Activated CD4-positive, alpha-beta T cell treated with anti-CD3 and anti-CD28 coated beads for 36 hours (primary cell): ENCODE measurements around the gene UNC13D. TPM values are rescaled to one million over a fixed set of nuclear protein-coding genes. Genes with fewer than 3 reads are reported as not detected.

ENCODE experiments used
- ATAC-seq: fragments of 200-7000 bp; cut with Tn5 transposase; one replicate; pipeline ENCODE4 v1.10.0; 2021; ENCODE audit warnings: mild to moderate bottlenecking, moderate library complexity
- CTCF ChIA-PET: fragments of 350-600 bp; sonication (Branson Sonifier 250); formaldehyde crosslinking; loops from one replicate; lab custom pipeline; 2021; ENCODE audit warnings: antibody characterized with exemption; lab: Charles Lee
- POLR2A ChIA-PET: fragments of 350-600 bp; sonication (Branson Sonifier 250); formaldehyde crosslinking; loops from one replicate; lab custom pipeline; 2021; ENCODE audit warnings: antibody characterized with exemption, inconsistent platforms; lab: Charles Lee
- DNase-seq: peaks from one replicate; pipeline ENCODE4 v3.0.0-alpha.2; 2020
- H3K27ac Mint-ChIP-seq: one replicate; pipeline ENCODE4 v1.8.0; 2021; ENCODE audit warnings: mixed read lengths
- H3K27me3 Mint-ChIP-seq: one replicate; pipeline ENCODE4 v1.8.0; 2021; ENCODE audit warnings: mixed read lengths
- H3K36me3 Mint-ChIP-seq: one replicate; pipeline ENCODE4 v1.8.0; 2021; ENCODE audit warnings: low read depth, mixed read lengths
- H3K4me1 Mint-ChIP-seq: one replicate; pipeline ENCODE4 v1.8.0; 2021; ENCODE audit warnings: mixed read lengths
- H3K4me3 Mint-ChIP-seq: one replicate; pipeline ENCODE4 v1.8.0; 2021; ENCODE audit warnings: mild to moderate bottlenecking, moderate library complexity, mixed read lengths
- H3K9me3 Mint-ChIP-seq: one replicate; pipeline ENCODE4 v1.8.0; 2021; ENCODE audit warnings: low read depth, mixed read lengths
- intact Hi-C, 2 experiments: fragments of 100-400 bp; cut with DNase I in 1 of 2; cut with micrococcal nuclease in 1 of 2; formaldehyde crosslinking; loops; one replicate each; pipeline versions ENCODE4 v1.14.2 to v1.15.1; 2022 to 2024; cut with DNase I, micrococcal nuclease
- total RNA-seq, 2 experiments: library from RNA; stranded (reverse); gene quantifications; one replicate each; pipeline ENCODE4 v1.2.3, GENCODE V29; 2021

Gene UNC13D
- total RNA-seq, 2 experiments from 2014 or later = 106 to 133 TPM

- H3K27ac Mint-ChIP-seq = peak overlapping the region; percentile 13
- intact Hi-C loops = no loop called here
- peaks cover 25% of the 10 kb centered on the region for H3K4me1 Mint-ChIP-seq
- H3K9me3 Mint-ChIP-seq = no peaks in the 10 kb centered on the region
- POLR2A ChIA-PET = no interaction called here
- peaks cover 23% of the 10 kb centered on the region for H3K36me3 Mint-ChIP-seq
- no peak for DNase-seq
- H3K27me3 Mint-ChIP-seq = no peaks in the 10 kb centered on the region
- no peak overlapping the region for H3K4me3 Mint-ChIP-seq
- peak; percentile 64 for ATAC-seq
- CTCF ChIA-PET = interaction anchor here (0.6 to 1.2 kb wide), 2 partner anchors 33 to 951 kb away, joined by 3 read pairs; no protein-coding TSS in a partner anchor
Observed at GRCh38 chr17:75793460-75793859, 50.7 kb downstream of the UNC13D start.

GRCh38 chr17:75791254-75791653 is 53.0 kb downstream of the UNC13D start:
- Mint-ChIP-seq H3K4me1 (peaks cover 42% of the 10 kb centered on the region), H3K9me3 (no peaks in the 10 kb centered on the region), H3K4me3 (no peak overlapping the region), H3K36me3 (peaks cover 19% of the 10 kb centered on the region), H3K27ac (no peak overlapping the region), H3K27me3 (no peaks in the 10 kb centered on the region)
- ChIA-PET POLR2A (interaction anchor here (0.7 to 0.9 kb wide), 2 partner anchors 15 to 42 kb away, joined by 3 to 4 read pairs; no protein-coding TSS in a partner anchor), CTCF (interaction anchor here (0.6 to 2.0 kb wide), 9 partner anchors 16 to 70 kb away, joined by 3 to 6 read pairs (median 4); no protein-coding TSS in a partner anchor)
- intact Hi-C loops = no loop called here
- ATAC-seq (no peak), DNase-seq (no peak)

- ChIA-PET CTCF (interaction anchor here (0.8 to 3.8 kb wide), 14 partner anchors 9 to 92 kb away, joined by 3 to 21 read pairs (median 4); partner anchors contain the start of gene GALK1), POLR2A (interaction anchor here (0.5 to 5.1 kb wide), 10 partner anchors 11 to 406 kb away, joined by 3 to 45 read pairs (median 4); partner anchors contain the start of gene GALK1)
- intact Hi-C loops = loop anchor here (1.0 to 10.0 kb wide), 8 partner anchors 42 to 942 kb away; partner anchors contain the start of genes ACOX1 (in 1 of the 2), GGA3 (in 1 of the 2), JMJD6 (in 1 of the 2) and METTL23 (in 1 of the 2)
- no peaks in the 10 kb centered on the region for H3K9me3 Mint-ChIP-seq
- peaks cover 10% of the 10 kb centered on the region for H3K36me3 Mint-ChIP-seq
- H3K27ac Mint-ChIP-seq = peak overlapping the region; percentile 100
- no peaks in the 10 kb centered on the region for H3K27me3 Mint-ChIP-seq
- DNase-seq = peak; percentile 95
- ATAC-seq = peak; percentile 47
- H3K4me3 Mint-ChIP-seq = peak overlapping the region; percentile 91
- peaks cover 49% of the 10 kb centered on the region for H3K4me1 Mint-ChIP-seq
Observed at GRCh38 chr17:75785016-75785890, 59.0 kb downstream of the UNC13D start.

GRCh38 chr17:75784473-75785015 is 59.7 kb downstream of the UNC13D start, which contains the start of gene UNK:
UNK (plus strand) TSS chr17:75784806; CDS start chr17:75784881, 75 bp downstream.
- peak within 1 kb of the TSS; percentile 100 for H3K27ac Mint-ChIP-seq
- H3K9me3 Mint-ChIP-seq = no peaks in the 10 kb centered on the region
- H3K27me3 Mint-ChIP-seq = peaks cover 1% of the 10 kb centered on the region
- ChIA-PET POLR2A (interaction anchor here (0.5 to 5.1 kb wide), 5 partner anchors 10 to 71 kb away, joined by 3 to 45 read pairs (median 4); partner anchors contain the start of gene WBP2), CTCF (interaction anchor here (0.7 to 3.2 kb wide), 8 partner anchors 8 to 152 kb away, joined by 3 to 16 read pairs (median 6); partner anchors contain the start of genes GALK1 and WBP2)
- DNase-seq (peak; percentile 97), ATAC-seq (peak; percentile 67)
- H3K4me3 Mint-ChIP-seq = peak within 1 kb of the TSS; percentile 91
- peaks cover 12% of the 10 kb centered on the region for H3K36me3 Mint-ChIP-seq
- intact Hi-C loops = loop anchor here (1.0 to 10.0 kb wide), 15 partner anchors 42 to 953 kb away; partner anchors contain the start of genes WBP2 (in 2 of the 2), ACOX1 (in 1 of the 2), FBF1 (in 1 of the 2) and FDXR (in 1 of the 2)
- peaks cover 55% of the 10 kb centered on the region for H3K4me1 Mint-ChIP-seq

GRCh38 chr17:75783803-75784472 is 60.3 kb downstream of the UNC13D start:
- CTCF ChIA-PET = interaction anchor here (0.6 to 2.2 kb wide), 17 partner anchors 8 to 480 kb away, joined by 3 to 13 read pairs (median 5); partner anchors contain the start of genes GALK1, RECQL5, SAP30BP and WBP2
- Mint-ChIP-seq H3K27ac (peak overlapping the region; percentile 100), H3K36me3 (peaks cover 14% of the 10 kb centered on the region), H3K4me1 (peaks cover 55% of the 10 kb centered on the region), H3K4me3 (peak overlapping the region; percentile 91), H3K9me3 (no peaks in the 10 kb centered on the region), H3K27me3 (peaks cover 1% of the 10 kb centered on the region)
- ATAC-seq = peak; percentile 5
- intact Hi-C loops = loop anchor here (1.0 to 10.0 kb wide), 13 partner anchors 43 to 953 kb away; partner anchors contain the start of genes FBF1 (in 1 of the 2), FDXR (in 1 of the 2), GGA3 (in 1 of the 2) and GRB2 (in 1 of the 2)
- peak; percentile 50 for DNase-seq
- POLR2A ChIA-PET = interaction anchor here (0.7 to 5.1 kb wide), 5 partner anchors 9 to 71 kb away, joined by 3 to 45 read pairs (median 8); partner anchors contain the start of gene WBP2

- no peak for DNase-seq
- no peaks in the 10 kb centered on the region for H3K9me3 Mint-ChIP-seq
Observed at GRCh38 chr17:75783069-75783783, 61.0 kb downstream of the UNC13D start.

GRCh38 chr17:75779987-75780889 is 64.0 kb downstream of the UNC13D start:
- Mint-ChIP-seq H3K4me3 (peak overlapping the region; percentile 98), H3K36me3 (peaks cover 44% of the 10 kb centered on the region), H3K27me3 (peaks cover 1% of the 10 kb centered on the region), H3K27ac (peak overlapping the region; percentile 99), H3K9me3 (no peaks in the 10 kb centered on the region), H3K4me1 (peaks cover 46% of the 10 kb centered on the region)
- ChIA-PET CTCF (interaction anchor here (0.6 to 2.3 kb wide), 11 partner anchors 10 to 622 kb away, joined by 3 to 8 read pairs (median 4); partner anchors contain the start of genes GALK1, TRIM65 and WBP2), POLR2A (interaction anchor here (0.5 to 1.6 kb wide), 24 partner anchors 9 to 820 kb away, joined by 3 to 25 read pairs (median 4); partner anchors contain the start of genes GALK1, ITGB4, RECQL5 and SAP30BP)
- ATAC-seq = no peak
- DNase-seq = no peak
- intact Hi-C loops = loop anchor here (1.0 to 10.0 kb wide), 18 partner anchors 15 to 957 kb away; partner anchors contain the start of genes SRSF2 (in 2 of the 2), UBALD2 (in 2 of the 2), FDXR (in 1 of the 2) and GALK1 (in 1 of the 2)

More at GRCh38 chr17:75783069-75783783, 61.0 kb downstream of the UNC13D start:
- Mint-ChIP-seq H3K27ac (peak overlapping the region; percentile 100), H3K4me3 (peak overlapping the region; percentile 91), H3K4me1 (peaks cover 52% of the 10 kb centered on the region), H3K27me3 (peaks cover 1% of the 10 kb centered on the region), H3K36me3 (peaks cover 21% of the 10 kb centered on the region)
- intact Hi-C loops = loop anchor here (5.0 to 10.0 kb wide), 4 partner anchors 409 to 954 kb away; partner anchors contain the start of genes FDXR (in 1 of the 2), MFSD11 (in 1 of the 2), SPHK1 (in 1 of the 2) and SRSF2 (in 1 of the 2)
- ChIA-PET CTCF (interaction anchor here (0.5 to 2.2 kb wide), 19 partner anchors 10 to 481 kb away, joined by 3 to 13 read pairs (median 5); partner anchors contain the start of genes GALK1, RECQL5, SAP30BP and WBP2), POLR2A (interaction anchor here (0.6 to 5.1 kb wide), 6 partner anchors 9 to 446 kb away, joined by 3 to 45 read pairs (median 4); partner anchors contain the start of gene WBP2)
- ATAC-seq = peak; percentile 18

- ATAC-seq = peak; percentile 69
- Mint-ChIP-seq H3K4me3 (peak overlapping the region; percentile 98), H3K27ac (peak overlapping the region; percentile 99), H3K4me1 (peaks cover 46% of the 10 kb centered on the region), H3K9me3 (no peaks in the 10 kb centered on the region), H3K36me3 (peaks cover 45% of the 10 kb centered on the region), H3K27me3 (peaks cover 1% of the 10 kb centered on the region)
- ChIA-PET POLR2A (interaction anchor here (0.6 to 1.6 kb wide), 24 partner anchors 9 to 819 kb away, joined by 3 to 25 read pairs (median 4); partner anchors contain the start of genes GALK1, ITGB4, SLC25A19 and UNC13D), CTCF (interaction anchor here (0.6 to 2.3 kb wide), 10 partner anchors 14 to 231 kb away, joined by 3 to 8 read pairs (median 4); partner anchors contain the start of genes GALK1, TRIM65 and WBP2)
- DNase-seq = peak; percentile 96
- intact Hi-C loops = loop anchor here (1.0 to 5.0 kb wide), 14 partner anchors 14 to 958 kb away; partner anchors contain the start of genes UBALD2 (in 2 of the 2), GALK1 (in 1 of the 2), GALR2 (in 1 of the 2) and RECQL5 (in 1 of the 2)
Observed at GRCh38 chr17:75779250-75779986, 64.8 kb downstream of the UNC13D start.
